Panc1 (cell line): Measurements from ENCODE around the gene RAB14.

Experiments
- CTCF ChIP-seq: fragments of 450-650 bp; IDR thresholded peaks from 2 replicates; pipeline ENCODE4 v1.5.1; 2017; ENCODE audit warnings: mild to moderate bottlenecking
- POLR2AphosphoS5 ChIP-seq: IDR thresholded peaks from 2 replicates; pipeline ENCODE4 v1.6.1; 2012; ENCODE audit warnings: mild to moderate bottlenecking, low read depth, low read length, moderate library complexity

- TF ChIP-seq CTCF (no peak), POLR2AphosphoS5 (no peak)
These were observed 60.4 kb downstream of the RAB14 start for GRCh38 chr9:121141306-121141705.
